ENCODE results near the gene ANKH. TPM values are rescaled to one million over a fixed set of nuclear protein-coding genes. Genes with fewer than 3 reads are reported as not detected.
"Not testable (repeated sequence)": the region's sequence is repeated elsewhere in the genome, so short reads cannot be mapped to it uniquely, and the experiment has no call there.

ANKH gene
- total RNA-seq, 1 donor from 2014 or later = 174 TPM

- DNase-seq = no peak
These were observed 11.3 kb upstream of the ANKH start for GRCh38 chr5:14882658-14883580.

GRCh38 chr5:14881826-14882225 lies 10.2 kb upstream of the ANKH start:
- DNase-seq = no peak

- DNase-seq = no peak
These were observed 9.1 kb upstream of the ANKH start for GRCh38 chr5:14880688-14881087.

GRCh38 chr5:14879937-14880589 lies 8.5 kb upstream of the ANKH start:
- no peak for DNase-seq

- no peak for DNase-seq
These were observed 7.8 kb upstream of the ANKH start for GRCh38 chr5:14879393-14879792.

GRCh38 chr5:14878192-14878591 lies 6.6 kb upstream of the ANKH start:
- not testable (repeated sequence) for DNase-seq

GRCh38 chr5:14876095-14876494 lies 4.5 kb upstream of the ANKH start:
- no peak for DNase-seq

GRCh38 chr5:14873790-14874189 lies 2.2 kb upstream of the ANKH start:
- no peak for DNase-seq

GRCh38 chr5:14873093-14873492 lies 1.5 kb upstream of the ANKH start:
- no peak for DNase-seq

- DNase-seq = peak; percentile 55
These were observed 752 bp upstream of the ANKH start for GRCh38 chr5:14872070-14872989.

- DNase-seq = peak; percentile 40
These were observed 1.0 kb downstream of the ANKH start for GRCh38 chr5:14870337-14871213.

- DNase-seq = no peak
These were observed 1.9 kb downstream of the ANKH start for GRCh38 chr5:14869668-14870164.

GRCh38 chr5:14869233-14869632 lies 2.3 kb downstream of the ANKH start:
- DNase-seq = no peak

- no peak for DNase-seq
These were observed 2.8 kb downstream of the ANKH start for GRCh38 chr5:14868771-14869170.

- no peak for DNase-seq
These were observed 7.3 kb downstream of the ANKH start for GRCh38 chr5:14864181-14864812.

GRCh38 chr5:14863105-14863504 lies 8.5 kb downstream of the ANKH start:
- DNase-seq = no peak

- DNase-seq = no peak
These were observed 10.3 kb downstream of the ANKH start for GRCh38 chr5:14861123-14861765.

GRCh38 chr5:14859980-14860379 lies 11.6 kb downstream of the ANKH start:
- DNase-seq = no peak

GRCh38 chr5:14859150-14859549 lies 12.4 kb downstream of the ANKH start:
- no peak for DNase-seq

GRCh38 chr5:14855366-14855765 lies 16.2 kb downstream of the ANKH start:
- DNase-seq = no peak
